ENCODE results near the gene SLAIN2.

DNA sequence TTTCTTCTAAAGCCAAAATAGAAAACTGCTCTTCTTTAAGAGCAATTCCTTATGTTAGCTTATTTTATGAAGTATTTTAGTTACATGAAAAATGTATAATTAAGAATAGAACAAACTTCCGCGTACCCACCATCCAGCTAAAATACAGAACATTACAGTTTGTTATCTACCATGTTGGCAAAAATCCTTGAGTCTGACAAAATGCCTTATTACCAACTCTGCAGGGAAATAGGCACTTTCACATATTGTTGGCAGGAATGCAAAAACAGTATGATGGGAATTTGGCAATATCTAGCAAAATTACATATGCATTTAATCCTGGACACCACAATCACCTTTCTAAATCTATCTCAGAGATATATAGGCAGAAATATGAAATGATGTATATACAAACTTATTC is 32.4 kb upstream of the SLAIN2 start:
- TF ChIP-seq ZNF274 (IDR thresholded peaks at IDR 0.05; ENCODE audit: low read depth, low read length) (no peak), SUZ12 (IDR thresholded peaks at IDR 0.05; ENCODE audit: extremely low read depth, insufficient read depth, insufficient read length) (no peak)

All from NT2/D1 (cell line).